Fibroblast of lung (primary cell): ENCODE measurements around the gene ABL2.
"Not testable (repeated sequence)": the region's sequence is repeated elsewhere in the genome, so short reads cannot be mapped to it uniquely, and the experiment has no call there.

Experiments
- EZH2 ChIP-seq: IDR thresholded peaks from 2 replicates; pipeline ENCODE4 v1.5.1; 2012; ENCODE audit warnings: low read length, control low read depth, mild to moderate bottlenecking; ENCODE audit errors: missing control alignments
- TF ChIP-seq, protein P1 (sequence below), 2 donors: IDR thresholded peaks in 1 of 2; conservative IDR thresholded peaks in 1 of 2; 1 replicate in 1 of 2; 2 replicates in 1 of 2; pipeline ENCODE4 v1.5.1; 2011 to 2012; ENCODE audit warnings: low read length in 2 of 2, control low read depth in 1 of 2, inconsistent platforms in 1 of 2, low read depth in 1 of 2, mild to moderate bottlenecking in 1 of 2

DNA sequence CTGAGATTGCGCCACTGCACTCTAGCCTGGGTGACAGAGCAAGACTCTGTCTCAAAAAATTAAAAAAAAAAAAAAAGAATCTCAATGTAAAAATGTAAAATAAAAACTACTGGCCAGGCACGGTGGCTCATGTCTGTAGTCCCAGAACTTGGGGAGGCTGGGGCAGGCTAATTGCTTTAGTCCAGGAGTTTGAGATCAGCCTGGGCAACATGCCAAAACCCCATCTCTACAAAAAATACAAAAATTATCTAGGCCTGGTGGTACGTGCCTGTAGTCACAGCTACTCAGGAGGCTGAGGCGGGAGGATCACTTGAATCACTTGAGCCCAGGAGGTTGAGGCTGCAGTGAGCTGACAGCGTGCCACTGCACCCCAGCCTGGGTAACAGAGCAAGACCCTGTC, 44.9 kb upstream of the ABL2 start:
- TF ChIP-seq EZH2, result not testable (repeated sequence)
- TF ChIP-seq, protein P1, sequence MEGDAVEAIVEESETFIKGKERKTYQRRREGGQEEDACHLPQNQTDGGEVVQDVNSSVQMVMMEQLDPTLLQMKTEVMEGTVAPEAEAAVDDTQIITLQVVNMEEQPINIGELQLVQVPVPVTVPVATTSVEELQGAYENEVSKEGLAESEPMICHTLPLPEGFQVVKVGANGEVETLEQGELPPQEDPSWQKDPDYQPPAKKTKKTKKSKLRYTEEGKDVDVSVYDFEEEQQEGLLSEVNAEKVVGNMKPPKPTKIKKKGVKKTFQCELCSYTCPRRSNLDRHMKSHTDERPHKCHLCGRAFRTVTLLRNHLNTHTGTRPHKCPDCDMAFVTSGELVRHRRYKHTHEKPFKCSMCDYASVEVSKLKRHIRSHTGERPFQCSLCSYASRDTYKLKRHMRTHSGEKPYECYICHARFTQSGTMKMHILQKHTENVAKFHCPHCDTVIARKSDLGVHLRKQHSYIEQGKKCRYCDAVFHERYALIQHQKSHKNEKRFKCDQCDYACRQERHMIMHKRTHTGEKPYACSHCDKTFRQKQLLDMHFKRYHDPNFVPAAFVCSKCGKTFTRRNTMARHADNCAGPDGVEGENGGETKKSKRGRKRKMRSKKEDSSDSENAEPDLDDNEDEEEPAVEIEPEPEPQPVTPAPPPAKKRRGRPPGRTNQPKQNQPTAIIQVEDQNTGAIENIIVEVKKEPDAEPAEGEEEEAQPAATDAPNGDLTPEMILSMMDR (conservative IDR thresholded peaks at IDR 0.05 in 1 of 2, IDR thresholded peaks at IDR 0.05 in 1 of 2; ENCODE audit: low read depth in 1 of 2, low read length in 2 of 2), result not testable (repeated sequence)
